K562 (cell line): Measurements from ENCODE around the gene EXOSC6. TPM values are rescaled to one million over a fixed set of nuclear protein-coding genes. Genes with fewer than 3 reads are reported as not detected.

Experiments
- BHLHE40 ChIP-seq: IDR thresholded peaks from 2 replicates; pipeline ENCODE4 v1.6.1; 2011; ENCODE audit warnings: low read length, improper control_type of control experiment
- BRD9 ChIP-seq: fragments of 450-650 bp; IDR thresholded peaks from 2 replicates; pipeline ENCODE4 v1.6.1; 2018; ENCODE audit warnings: low read depth; ENCODE audit not compliant: partially characterized antibody
- C11orf30 ChIP-seq: fragments of 450-650 bp; IDR thresholded peaks from 2 replicates; pipeline ENCODE4 v1.6.1; 2016; ENCODE audit warnings: low read depth, mild to moderate bottlenecking
- CBX3 ChIP-seq, 2 experiments: IDR thresholded peaks; 1 replicate in 1 of 2; 2 replicates in 1 of 2; pipeline ENCODE4 v1.6.1; 2012; ENCODE audit warnings: inconsistent platforms in 2 of 2, low read length in 2 of 2, borderline replicate concordance in 1 of 2, control low read depth in 1 of 2
- GABPB1 ChIP-seq: sonication (generic); formaldehyde crosslinking; IDR thresholded peaks from 2 replicates; pipeline ENCODE4 v1.8.0; 2022; ENCODE audit warnings: mild to moderate bottlenecking, missing genetic modification reagents
- GTF3C2 ChIP-seq: IDR thresholded peaks from 3 replicates; pipeline ENCODE4 v1.6.1; 2011; ENCODE audit warnings: borderline replicate concordance, mild to moderate bottlenecking, moderate library complexity; ENCODE audit not compliant: insufficient read length; ENCODE audit errors: extremely low read depth
- HDAC1 ChIP-seq, 2 experiments: fragments of 450-650 bp; IDR thresholded peaks; 2 replicates each; pipeline ENCODE4 v1.6.1; 2016 to 2017; ENCODE audit warnings: inconsistent platforms in 1 of 2, mild to moderate bottlenecking in 1 of 2, moderate library complexity in 1 of 2
- HOXB6 ChIP-seq: fragments of 250-450 bp; sonication (Bioruptor Pico); IDR thresholded peaks from 2 replicates; pipeline ENCODE4 v1.5.1; 2022; ENCODE audit warnings: mild to moderate bottlenecking, borderline replicate concordance
- KHSRP ChIP-seq: fragments of 450-650 bp; IDR thresholded peaks from 2 replicates; pipeline ENCODE4 v1.6.1; 2017
- MECOM ChIP-seq: fragments of 250-450 bp; sonication (Bioruptor Pico); IDR thresholded peaks from 2 replicates; pipeline ENCODE4 v1.8.0; 2022; ENCODE audit warnings: inconsistent platforms
- MYC ChIP-seq, 2 experiments: fragments of 250-450 bp in 1 of 2; sonication (Bioruptor Pico) in 1 of 2; IDR thresholded peaks; 2 replicates each; pipeline versions ENCODE4 v1.5.1 to v1.6.1; 2012 to 2021; ENCODE audit warnings: low read depth in 2 of 2, borderline replicate concordance in 1 of 2, improper control_type of control experiment in 1 of 2, low read length in 1 of 2, mild to moderate bottlenecking in 1 of 2, moderate library complexity in 1 of 2
- NFE2 ChIP-seq: IDR thresholded peaks from 2 replicates; pipeline ENCODE4 v1.6.1; 2014; ENCODE audit warnings: antibody characterized with exemption, low read depth
- PURB ChIP-seq: sonication (generic); formaldehyde crosslinking; IDR thresholded peaks from 2 replicates; pipeline ENCODE4 v1.9.0; 2021; ENCODE audit warnings: low read depth, mild to moderate bottlenecking, missing genetic modification reagents
- RB1 ChIP-seq: fragments of 450-650 bp; IDR thresholded peaks from 2 replicates; pipeline ENCODE4 v1.6.1; 2017; ENCODE audit warnings: low read depth, mild to moderate bottlenecking
- ZFX ChIP-seq: sonication (generic); formaldehyde crosslinking; IDR thresholded peaks from 2 replicates; pipeline ENCODE4 v1.8.0; 2022; ENCODE audit warnings: mild to moderate bottlenecking, missing genetic modification reagents, moderate library complexity
- ZKSCAN8 ChIP-seq: fragments of 200-800 bp; sonication (Bioruptor generic); IDR thresholded peaks from 2 replicates; pipeline ENCODE4 v1.6.1; 2016; ENCODE audit warnings: missing genetic modification characterization, missing compliant biosample characterization
- ZNF431 ChIP-seq: sonication (generic); formaldehyde crosslinking; IDR thresholded peaks from 2 replicates; pipeline ENCODE4 v1.8.0; 2022; ENCODE audit warnings: mild to moderate bottlenecking, missing genetic modification reagents
- ZNF79 ChIP-seq: fragments of 250-450 bp; sonication (Bioruptor Pico); IDR thresholded peaks from 2 replicates; pipeline ENCODE4 v1.4.0; 2020; ENCODE audit warnings: low read depth, mild to moderate bottlenecking, moderate library complexity
- polyA plus RNA-seq, 8 experiments: library from polyadenylated mRNA; depleted of rRNA in 4 of 8; stranded (reverse) in 5 of 8; unstranded in 3 of 8; fragments of >200 nt; fragmentation: Nextera tagmentation in 2 of 8; fragmentation: Illumina TruSeq in 1 of 8; extraction: Ambion mirVana in 2 of 8; extraction: Trizol in 1 of 8; gene quantifications; 2 replicates each; pipeline versions ENCODE4 v1.2.1 to v1.2.3, GENCODE V29; 2011 to 2014; ENCODE audit warnings: inconsistent platforms in 1 of 8, missing spikeins in 1 of 8
- total RNA-seq, 7 experiments: library from RNA; depleted of rRNA in 6 of 7; stranded (reverse); fragments of >200 nt in 6 of 7; fragmentation: Illumina TruSeq in 2 of 7; extraction: Trizol in 2 of 7; gene quantifications; 2 replicates each; pipeline versions ENCODE4 v1.2.1 to v1.2.3, GENCODE V29; 2011 to 2021; ENCODE audit warnings: low replicate concordance in 1 of 7
- TF ChIP-seq, protein P1 (sequence below): fragments of 450-650 bp; formaldehyde crosslinking; IDR thresholded peaks from 2 replicates; pipeline ENCODE4 v1.4.0; 2022; ENCODE audit warnings: missing genetic modification characterization
- TF ChIP-seq, protein P2 (sequence below): conservative IDR thresholded peaks from 2 replicates; pipeline ENCODE4 v1.6.1; 2011; ENCODE audit warnings: low read depth, mild to moderate bottlenecking, low read length; ENCODE audit not compliant: control insufficient read depth
- TF ChIP-seq, protein P3 (sequence below), 3 experiments: fragments of 200-800 bp in 1 of 3; sonication (Bioruptor generic) in 1 of 3; sonication (generic) in 1 of 3; formaldehyde crosslinking in 1 of 3; IDR thresholded peaks; 2 replicates each; pipeline versions ENCODE4 v1.6.1 to v1.8.0; 2016 to 2022; ENCODE audit warnings: mild to moderate bottlenecking in 2 of 3, missing compliant biosample characterization in 2 of 3, missing genetic modification characterization in 2 of 3, missing genetic modification reagents in 1 of 3

EXOSC6 gene
- total and polyA plus RNA-seq, 9 of the 15 experiments (the other 6 are each of a cell fraction or from before 2014, with no cell fraction given): 9.2 to 29.0 (median 15.6) TPM

GRCh38 chr16:70251629-70252354 lies at the start of gene EXOSC6 (continued):
- TF ChIP-seq BHLHE40 (peak; percentile 54), NFE2 (0 out of 2 replicates have a peak, but pooled peaks have one; percentile 2), GABPB1 (CRISPR knock-in tag) (peak; percentile 78), ZFX (CRISPR knock-in tag) (peak; percentile 93), PURB (CRISPR knock-in tag) (no peak), C11orf30 (0 out of 2 replicates have a peak, but pooled peaks have one; percentile 24), BRD9 (no peak), KHSRP (no peak), ZKSCAN8 (CRISPR knock-in tag) (no peak), RB1 (peak; percentile 64), CBX3 (IDR thresholded peaks at IDR 0.05; ENCODE audit: borderline replicate concordance in 1 of 2, low read length in 2 of 2) (peak in 1 of 2 experiments; percentile 86; a peak in 2 of 3 replicates), HDAC1 (IDR thresholded peaks at IDR 0.05) (peak in 1 of 2 experiments; percentile 89; a peak in 2 of 4 replicates), MYC (IDR thresholded peaks at IDR 0.05; ENCODE audit: low read depth, low read length) (peak; percentile 88), MYC (CRISPR knock-in tag; IDR thresholded peaks at IDR 0.05; ENCODE audit: borderline replicate concordance, low read depth) (0 out of 2 replicates have a peak, but pooled peaks have one; percentile 88), ZNF79 (CRISPR knock-in tag) (no peak), GTF3C2 (no peak), HOXB6 (peak; percentile 77; the same call in 1 of the 2 replicates), MECOM (CRISPR knock-in tag) (peak; percentile 43; the same call in 1 of the 2 replicates), ZNF431 (CRISPR knock-in tag) (peak; percentile 54; the same call in 1 of the 2 replicates)
- TF ChIP-seq, protein P1, sequence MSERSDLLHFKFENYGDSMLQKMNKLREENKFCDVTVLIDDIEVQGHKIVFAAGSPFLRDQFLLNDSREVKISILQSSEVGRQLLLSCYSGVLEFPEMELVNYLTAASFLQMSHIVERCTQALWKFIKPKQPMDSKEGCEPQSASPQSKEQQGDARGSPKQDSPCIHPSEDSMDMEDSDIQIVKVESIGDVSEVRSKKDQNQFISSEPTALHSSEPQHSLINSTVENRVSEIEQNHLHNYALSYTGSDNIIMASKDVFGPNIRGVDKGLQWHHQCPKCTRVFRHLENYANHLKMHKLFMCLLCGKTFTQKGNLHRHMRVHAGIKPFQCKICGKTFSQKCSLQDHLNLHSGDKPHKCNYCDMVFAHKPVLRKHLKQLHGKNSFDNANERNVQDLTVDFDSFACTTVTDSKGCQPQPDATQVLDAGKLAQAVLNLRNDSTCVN: peak; percentile 90
- TF ChIP-seq, protein P2, sequence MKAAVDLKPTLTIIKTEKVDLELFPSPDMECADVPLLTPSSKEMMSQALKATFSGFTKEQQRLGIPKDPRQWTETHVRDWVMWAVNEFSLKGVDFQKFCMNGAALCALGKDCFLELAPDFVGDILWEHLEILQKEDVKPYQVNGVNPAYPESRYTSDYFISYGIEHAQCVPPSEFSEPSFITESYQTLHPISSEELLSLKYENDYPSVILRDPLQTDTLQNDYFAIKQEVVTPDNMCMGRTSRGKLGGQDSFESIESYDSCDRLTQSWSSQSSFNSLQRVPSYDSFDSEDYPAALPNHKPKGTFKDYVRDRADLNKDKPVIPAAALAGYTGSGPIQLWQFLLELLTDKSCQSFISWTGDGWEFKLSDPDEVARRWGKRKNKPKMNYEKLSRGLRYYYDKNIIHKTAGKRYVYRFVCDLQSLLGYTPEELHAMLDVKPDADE: peak; percentile 78
- TF ChIP-seq, protein P3, sequence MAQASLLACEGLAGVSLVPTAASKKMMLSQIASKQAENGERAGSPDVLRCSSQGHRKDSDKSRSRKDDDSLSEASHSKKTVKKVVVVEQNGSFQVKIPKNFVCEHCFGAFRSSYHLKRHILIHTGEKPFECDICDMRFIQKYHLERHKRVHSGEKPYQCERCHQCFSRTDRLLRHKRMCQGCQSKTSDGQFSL (CRISPR knock-in tag; IDR thresholded peaks at IDR 0.05): no peak
- TF ChIP-seq, protein P3 (tag; IDR thresholded peaks at IDR 0.05): no peak
